ENCODE results near the gene C11orf54. TPM values are rescaled to one million over a fixed set of nuclear protein-coding genes. Genes with fewer than 3 reads are reported as not detected.

C11orf54 gene
- total RNA-seq, 1 experiment from 2014 or later: 37.2 TPM

- no peak for DNase-seq
- H3F3A ChIP-seq (ENCODE audit: insufficient read depth, low read depth): peaks cover 22% of the 10 kb centered on the region; the same call in 1 of the 2 replicates
- H3K4me2 ChIP-seq: no peak overlapping the region
- H3K9me3 ChIP-seq (ENCODE audit: insufficient read depth, low read depth): no peaks in the 10 kb centered on the region
- H3K9me2 ChIP-seq (ENCODE audit: insufficient read depth): no peaks in the 10 kb centered on the region
- H3K27me3 ChIP-seq (ENCODE audit: insufficient read depth, low read depth): no peaks in the 10 kb centered on the region
- H3K27ac ChIP-seq: no peak overlapping the region
- BruUV-seq (replicated peaks): no TSS peak
- H3K36me3 ChIP-seq (ENCODE audit: low read depth): peaks cover 10% of the 10 kb centered on the region; the same call in 1 of the 2 replicates
- H3K79me2 ChIP-seq (ENCODE audit: low read depth): peaks cover 31% of the 10 kb centered on the region
- intact Hi-C loops (cut with micrococcal nuclease; ENCODE audit: unreplicated experiment): no loop called here
- ChIA-PET POLR2A (ENCODE audit: unreplicated experiment) (no interaction called here), CTCF (no interaction called here)
- no peak overlapping the region for H2AFZ ChIP-seq
- no peak overlapping the region for H3K4me3 ChIP-seq
- TF ChIP-seq CTCF (conservative IDR thresholded peaks at IDR 0.05): no peak
- no peak for TF ChIP-seq EZH2 (IDR thresholded peaks at IDR 0.05; ENCODE audit: low read depth)
- H3K4me1 ChIP-seq (replicated peaks; ENCODE audit: insufficient read depth): peaks cover 6% of the 10 kb centered on the region
- H4K20me1 ChIP-seq (ENCODE audit: insufficient read depth): peaks cover 5% of the 10 kb centered on the region; the same call in 1 of the 2 replicates
Observed at GRCh38 chr11:93746101-93746500, 4.6 kb downstream of the C11orf54 start.

- CTCF ChIA-PET: no interaction called here
- no TSS peak for BruUV-seq (replicated peaks)
- intact Hi-C loops (cut with micrococcal nuclease; ENCODE audit: unreplicated experiment): no loop called here
Observed at GRCh38 chr11:93747122-93747521, 5.7 kb downstream of the C11orf54 start.

GRCh38 chr11:93751001-93751400 lies 9.5 kb downstream of the C11orf54 start:
- CTCF ChIA-PET: no interaction called here

More at GRCh38 chr11:93747122-93747521, 5.7 kb downstream of the C11orf54 start:
- peaks cover 13% of the 10 kb centered on the region; the same call in 1 of the 2 replicates for H3F3A ChIP-seq (ENCODE audit: insufficient read depth, low read depth)
- peaks cover 5% of the 10 kb centered on the region; the same call in 1 of the 2 replicates for H4K20me1 ChIP-seq (ENCODE audit: insufficient read depth)
- H3K9me3 ChIP-seq (ENCODE audit: insufficient read depth, low read depth): no peaks in the 10 kb centered on the region
- H3K4me3 ChIP-seq: no peak overlapping the region
- no peak overlapping the region for H2AFZ ChIP-seq
- H3K4me1 ChIP-seq (replicated peaks; ENCODE audit: insufficient read depth): peaks cover 6% of the 10 kb centered on the region
- POLR2A ChIA-PET (ENCODE audit: unreplicated experiment): no interaction called here
- H3K36me3 ChIP-seq (ENCODE audit: low read depth): peaks cover 10% of the 10 kb centered on the region; the same call in 1 of the 2 replicates
- no peaks in the 10 kb centered on the region for H3K9me2 ChIP-seq (ENCODE audit: insufficient read depth)
- no peak for DNase-seq
- no peak overlapping the region for H3K4me2 ChIP-seq
- H3K27me3 ChIP-seq (ENCODE audit: insufficient read depth, low read depth): no peaks in the 10 kb centered on the region
- peaks cover 27% of the 10 kb centered on the region for H3K79me2 ChIP-seq (ENCODE audit: low read depth)
- no peak for TF ChIP-seq EZH2 (IDR thresholded peaks at IDR 0.05; ENCODE audit: low read depth)
- no peak for TF ChIP-seq CTCF (conservative IDR thresholded peaks at IDR 0.05)
- no peak overlapping the region for H3K27ac ChIP-seq

More at GRCh38 chr11:93751001-93751400, 9.5 kb downstream of the C11orf54 start:
- Histone ChIP-seq H2AFZ (no peak overlapping the region), H4K20me1 (ENCODE audit: insufficient read depth) (no peaks in the 10 kb centered on the region; the same call in 1 of the 2 replicates), H3K36me3 (ENCODE audit: low read depth) (peaks cover 13% of the 10 kb centered on the region; the same call in 1 of the 2 replicates), H3F3A (ENCODE audit: insufficient read depth, low read depth) (peaks cover 8% of the 10 kb centered on the region; the same call in 1 of the 2 replicates), H3K4me1 (replicated peaks; ENCODE audit: insufficient read depth) (no peaks in the 10 kb centered on the region), H3K9me3 (ENCODE audit: insufficient read depth, low read depth) (no peaks in the 10 kb centered on the region), H3K4me2 (no peak overlapping the region), H3K9me2 (ENCODE audit: insufficient read depth) (no peaks in the 10 kb centered on the region), H3K4me3 (no peak overlapping the region), H3K27me3 (ENCODE audit: insufficient read depth, low read depth) (no peaks in the 10 kb centered on the region), H3K27ac (no peak overlapping the region), H3K79me2 (ENCODE audit: low read depth) (no peaks in the 10 kb centered on the region)
- POLR2A ChIA-PET (ENCODE audit: unreplicated experiment): no interaction called here
- intact Hi-C loops (cut with micrococcal nuclease; ENCODE audit: unreplicated experiment): no loop called here
- no peak for DNase-seq
- BruUV-seq (replicated peaks): no TSS peak
- TF ChIP-seq CTCF (conservative IDR thresholded peaks at IDR 0.05): no peak
- no peak for TF ChIP-seq EZH2 (IDR thresholded peaks at IDR 0.05; ENCODE audit: low read depth)
